Naive B cell (primary cell): Measurements from ENCODE around the gene SH3D19. TPM values are rescaled to one million over a fixed set of nuclear protein-coding genes. Genes with fewer than 3 reads are reported as not detected.
"Not testable (repeated sequence)": the region's sequence is repeated elsewhere in the genome, so short reads cannot be mapped to it uniquely, and the experiment has no call there.

Experiments
- ATAC-seq, 2 donors: fragments of 150-1000 bp; cut with Tn5 transposase; 2 replicates each; pipeline ENCODE4 v1.10.0; 2021; ENCODE audit warnings: low read depth in 2 of 2, mild to moderate bottlenecking in 2 of 2, moderate library complexity in 2 of 2
- DNase-seq: peaks from one replicate; pipeline ENCODE4 v3.0.0; 2022
- H3K27ac Mint-ChIP-seq, 6 donors: one replicate each; pipeline ENCODE4 v1.8.0; 2020 to 2022; ENCODE audit warnings: mild to moderate bottlenecking in 6 of 6, mixed read lengths in 6 of 6, moderate library complexity in 5 of 6, inconsistent platforms in 2 of 6
- H3K27me3 Mint-ChIP-seq, 3 donors: one replicate each; pipeline ENCODE4 v1.8.0; 2021 to 2022; ENCODE audit warnings: mixed read lengths in 3 of 3, mild to moderate bottlenecking in 1 of 3
- H3K36me3 Mint-ChIP-seq, 2 donors: one replicate each; pipeline ENCODE4 v1.8.0; 2020 to 2022; ENCODE audit warnings: mixed read lengths in 2 of 2, inconsistent platforms in 1 of 2, mild to moderate bottlenecking in 1 of 2
- H3K4me1 Mint-ChIP-seq, 3 donors: one replicate each; pipeline ENCODE4 v1.8.0; 2020 to 2022; ENCODE audit warnings: mixed read lengths in 3 of 3, inconsistent platforms in 1 of 3, mild to moderate bottlenecking in 1 of 3, moderate library complexity in 1 of 3
- H3K4me3 Mint-ChIP-seq, 8 donors: one replicate each; pipeline ENCODE4 v1.8.0; 2020 to 2022; ENCODE audit warnings: mild to moderate bottlenecking in 8 of 8, mixed read lengths in 8 of 8, moderate library complexity in 8 of 8, inconsistent platforms in 2 of 8
- H3K9me3 Mint-ChIP-seq, 7 donors: one replicate each; pipeline ENCODE4 v1.8.0; 2020 to 2022; ENCODE audit warnings: mixed read lengths in 7 of 7, mild to moderate bottlenecking in 5 of 7, inconsistent platforms in 2 of 7, moderate library complexity in 1 of 7
- polyA plus RNA-seq, 6 donors: library from polyadenylated mRNA; unstranded; fragments of 300-500 nt; fragmentation: Illumina TruSeq; gene quantifications; one replicate each; pipeline ENCODE4 v1.2.3, GENCODE V29; 2021; ENCODE audit warnings: low read depth in 6 of 6

The SH3D19 gene
- polyA plus RNA-seq, 6 donors from 2014 or later: 1.7 to 3.7 (median 2.3) TPM; not detected in 2

DNA sequence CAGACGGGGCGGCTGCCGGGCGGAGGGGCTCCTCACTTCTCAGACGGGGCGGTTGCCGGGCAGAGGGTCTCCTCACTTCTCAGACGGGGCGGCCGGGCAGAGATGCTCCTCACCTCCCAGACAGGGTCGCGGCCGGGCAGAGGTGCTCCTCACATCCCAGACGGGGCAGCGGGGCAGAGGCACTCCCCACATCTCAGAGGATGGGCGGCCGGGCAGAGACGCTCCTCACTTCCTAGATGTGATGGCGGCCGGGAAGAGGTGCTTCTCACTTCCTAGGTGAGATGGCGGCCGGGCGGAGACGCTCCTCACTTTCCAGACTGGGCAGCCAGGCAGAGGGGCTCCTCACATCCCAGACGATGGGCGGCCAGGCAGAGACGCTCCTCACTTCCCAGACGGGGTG lies 70.2 kb downstream of the SH3D19 start:
- ATAC-seq, H3K4me1 Mint-ChIP-seq: not testable (repeated sequence)
- peaks cover 0 to 11% (median 10%) of the 10 kb centered on the region in 3 donors for H3K27me3 Mint-ChIP-seq

DNA sequence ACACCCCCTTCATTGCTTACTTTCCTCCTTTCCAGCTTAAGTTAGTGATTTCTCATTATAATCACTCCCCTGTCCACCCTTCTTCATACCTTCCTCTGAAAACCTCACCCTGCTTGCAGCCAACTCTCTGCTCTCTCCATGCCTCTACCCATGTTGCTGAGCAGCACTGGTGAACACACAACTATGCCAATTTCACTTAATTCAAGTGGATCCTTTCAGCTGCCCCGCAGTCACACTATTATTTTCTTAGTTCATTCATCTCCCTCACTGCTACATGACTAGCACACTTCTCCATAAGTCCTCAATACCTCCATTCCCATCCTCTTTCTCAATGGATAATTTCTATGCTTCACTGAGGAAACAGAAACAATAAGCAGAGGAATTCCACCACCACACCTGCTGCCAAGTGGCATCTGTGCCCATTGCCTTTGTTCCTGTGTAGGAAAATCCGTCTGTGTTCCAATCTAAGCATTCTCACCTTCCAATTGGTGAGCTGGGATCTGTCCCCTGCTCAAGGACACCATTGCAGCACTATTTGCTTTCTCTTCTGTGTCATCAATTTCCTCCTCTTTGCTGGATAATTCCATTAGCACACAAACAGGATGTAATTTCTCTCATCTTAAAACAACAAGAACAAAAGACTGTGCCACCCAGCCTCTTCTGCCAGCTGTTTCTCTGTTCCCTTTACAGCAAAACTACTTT lies 73.7 kb downstream of the SH3D19 start:
- H3K4me1 Mint-ChIP-seq: no peaks in the 10 kb centered on the region

More for the DNA sequence above, 70.2 kb downstream of the SH3D19 start:
- not testable (repeated sequence) for H3K4me3 Mint-ChIP-seq, H3K9me3 Mint-ChIP-seq, H3K36me3 Mint-ChIP-seq, H3K27ac Mint-ChIP-seq, DNase-seq

GRCh38 chr4:151250706-151251105 lies 74.7 kb downstream of the SH3D19 start:
- Mint-ChIP-seq H3K9me3 (no peaks in the 10 kb centered on the region), H3K27ac (no peak overlapping the region), H3K4me3 (no peak overlapping the region), H3K36me3 (no peaks in the 10 kb centered on the region), H3K27me3 (peaks cover 0 to 7% (median 0%) of the 10 kb centered on the region in 3 donors), H3K4me1 (no peaks in the 10 kb centered on the region)
- ATAC-seq (no peak), DNase-seq (no peak)

More for the DNA sequence above, 73.7 kb downstream of the SH3D19 start:
- Mint-ChIP-seq H3K9me3 (peaks cover 0 to 4% (median 0%) of the 10 kb centered on the region in 7 donors), H3K27ac (no peak overlapping the region), H3K36me3 (no peaks in the 10 kb centered on the region), H3K4me3 (no peak overlapping the region), H3K27me3 (peaks cover 0 to 1% (median 0%) of the 10 kb centered on the region in 3 donors)
- ATAC-seq (no peak), DNase-seq (no peak)

DNA sequence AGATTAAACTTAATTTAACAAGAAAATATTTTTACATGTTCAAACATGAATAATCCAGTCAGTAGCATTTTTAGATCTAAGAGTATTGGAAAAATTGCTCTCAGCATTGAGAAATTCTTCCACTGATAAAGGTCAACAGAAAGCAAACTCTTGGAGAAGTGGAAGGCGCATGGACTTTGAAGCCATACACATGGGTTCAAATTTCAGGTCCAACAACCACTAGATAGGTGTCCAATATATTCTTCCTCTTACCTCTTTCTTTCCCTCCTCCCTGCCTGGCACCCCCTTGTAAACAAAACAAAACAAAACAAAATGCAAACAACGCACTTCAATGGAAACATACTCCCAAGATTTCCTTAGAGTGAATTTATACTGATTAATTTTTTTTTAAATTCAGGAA lies 76.9 kb downstream of the SH3D19 start:
- no peak overlapping the region for H3K27ac Mint-ChIP-seq
- H3K4me1 Mint-ChIP-seq: no peaks in the 10 kb centered on the region
- H3K36me3 Mint-ChIP-seq: no peaks in the 10 kb centered on the region
- ATAC-seq (no peak), DNase-seq (no peak)
- no peak overlapping the region for H3K4me3 Mint-ChIP-seq
- peaks cover 0 to 7% (median 4%) of the 10 kb centered on the region in 3 donors for H3K27me3 Mint-ChIP-seq
- H3K9me3 Mint-ChIP-seq: no peaks in the 10 kb centered on the region

GRCh38 chr4:151247395-151247794 lies 78.0 kb downstream of the SH3D19 start:
- H3K9me3 Mint-ChIP-seq: no peaks in the 10 kb centered on the region
- H3K4me1 Mint-ChIP-seq: no peaks in the 10 kb centered on the region
- H3K27me3 Mint-ChIP-seq: peaks cover 0 to 7% (median 4%) of the 10 kb centered on the region in 3 donors
- no peak overlapping the region for H3K4me3 Mint-ChIP-seq
- DNase-seq (no peak), ATAC-seq (no peak)
- H3K36me3 Mint-ChIP-seq: no peaks in the 10 kb centered on the region
- H3K27ac Mint-ChIP-seq: no peak overlapping the region

DNA sequence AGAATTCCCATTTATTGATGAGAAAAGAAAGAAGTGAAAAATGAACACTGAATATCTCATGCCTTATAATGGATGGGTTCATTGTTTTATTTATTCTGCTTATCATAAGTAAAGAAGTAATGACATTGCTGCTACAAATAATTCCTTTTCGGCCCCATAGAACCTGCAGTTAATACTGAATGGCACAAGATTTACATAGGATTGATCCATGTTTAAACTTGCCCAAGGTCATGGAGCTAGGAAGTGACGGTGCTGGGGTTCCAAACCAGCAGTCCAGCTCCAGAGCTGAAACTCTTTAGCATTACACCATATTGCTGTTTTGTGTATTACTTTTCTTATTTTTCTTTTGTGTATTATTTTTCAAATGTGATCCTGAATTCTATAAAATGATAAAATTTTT lies 78.7 kb downstream of the SH3D19 start:
- H3K9me3 Mint-ChIP-seq: no peaks in the 10 kb centered on the region
- no peaks in the 10 kb centered on the region for H3K4me1 Mint-ChIP-seq
- H3K27me3 Mint-ChIP-seq: peaks cover 0 to 11% (median 4%) of the 10 kb centered on the region in 3 donors
- DNase-seq (no peak), ATAC-seq (no peak)
- H3K4me3 Mint-ChIP-seq: no peak overlapping the region
- no peaks in the 10 kb centered on the region for H3K36me3 Mint-ChIP-seq
- no peak overlapping the region for H3K27ac Mint-ChIP-seq

GRCh38 chr4:151242305-151242704 lies 83.1 kb downstream of the SH3D19 start:
- no peak overlapping the region for H3K4me3 Mint-ChIP-seq
- no peaks in the 10 kb centered on the region for H3K4me1 Mint-ChIP-seq
- H3K27me3 Mint-ChIP-seq: peaks cover 16 to 21% (median 18%) of the 10 kb centered on the region in 3 donors
- H3K36me3 Mint-ChIP-seq: no peaks in the 10 kb centered on the region
- H3K27ac Mint-ChIP-seq: no peak overlapping the region
- ATAC-seq: no peak
- no peak for DNase-seq
- no peaks in the 10 kb centered on the region for H3K9me3 Mint-ChIP-seq

GRCh38 chr4:151239608-151240007 lies 85.8 kb downstream of the SH3D19 start:
- Mint-ChIP-seq H3K27me3 (peaks cover 15 to 18% (median 16%) of the 10 kb centered on the region in 3 donors), H3K4me1 (no peaks in the 10 kb centered on the region), H3K36me3 (no peaks in the 10 kb centered on the region), H3K9me3 (peaks cover 0 to 3% (median 0%) of the 10 kb centered on the region in 7 donors), H3K27ac (no peak overlapping the region), H3K4me3 (no peak overlapping the region)
- DNase-seq (no peak), ATAC-seq (no peak)

- Mint-ChIP-seq H3K36me3 (no peaks in the 10 kb centered on the region), H3K27ac (no peak overlapping the region), H3K9me3 (peaks cover 0 to 3% (median 0%) of the 10 kb centered on the region in 7 donors), H3K27me3 (peaks cover 13 to 18% (median 15%) of the 10 kb centered on the region in 3 donors), H3K4me3 (no peak overlapping the region), H3K4me1 (no peaks in the 10 kb centered on the region)
- DNase-seq: no peak
- ATAC-seq: no peak
Measured at GRCh38 chr4:151238477-151238876, 86.9 kb downstream of the SH3D19 start.

GRCh38 chr4:151236036-151236435 lies 89.4 kb downstream of the SH3D19 start:
- Mint-ChIP-seq H3K27ac (no peak overlapping the region), H3K4me3 (no peak overlapping the region), H3K9me3 (peaks cover 0 to 3% (median 0%) of the 10 kb centered on the region in 7 donors), H3K36me3 (no peaks in the 10 kb centered on the region), H3K27me3 (peaks cover 11 to 18% (median 13%) of the 10 kb centered on the region in 3 donors), H3K4me1 (no peaks in the 10 kb centered on the region)
- no peak for DNase-seq
- ATAC-seq: no peak

- DNase-seq, H3K9me3 Mint-ChIP-seq, H3K27ac Mint-ChIP-seq, H3K36me3 Mint-ChIP-seq, H3K4me3 Mint-ChIP-seq, ATAC-seq, H3K4me1 Mint-ChIP-seq: not testable (repeated sequence)
- peaks cover 9 to 18% (median 11%) of the 10 kb centered on the region in 3 donors for H3K27me3 Mint-ChIP-seq
Measured at GRCh38 chr4:151235373-151235772, 90.0 kb downstream of the SH3D19 start.

DNA sequence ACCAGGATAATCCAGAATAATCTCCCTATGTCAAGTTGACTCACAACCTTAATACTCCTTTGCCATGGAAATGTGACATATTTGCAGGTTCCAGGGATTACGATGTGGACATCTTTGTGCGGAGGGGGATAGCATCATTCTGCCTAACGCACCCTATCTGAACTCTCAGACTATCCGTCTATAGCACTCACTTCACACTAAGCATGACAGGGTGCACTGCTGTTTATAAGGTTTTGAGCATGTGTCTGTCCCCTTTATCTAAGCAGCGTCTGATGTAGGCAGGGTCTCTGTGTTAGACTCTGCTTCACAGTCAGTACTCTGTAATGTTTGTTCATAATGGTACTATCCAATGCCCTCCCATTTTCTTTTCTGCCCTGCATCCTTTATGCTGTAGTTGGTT lies 91.8 kb downstream of the SH3D19 start:
- DNase-seq (no peak), ATAC-seq (no peak)
- H3K36me3 Mint-ChIP-seq: no peaks in the 10 kb centered on the region
- peaks cover 5 to 12% (median 7%) of the 10 kb centered on the region in 3 donors for H3K27me3 Mint-ChIP-seq
- H3K27ac Mint-ChIP-seq: no peak overlapping the region
- no peak overlapping the region for H3K4me3 Mint-ChIP-seq
- H3K4me1 Mint-ChIP-seq: no peaks in the 10 kb centered on the region
- H3K9me3 Mint-ChIP-seq: peaks cover 0 to 4% (median 0%) of the 10 kb centered on the region in 7 donors

DNA sequence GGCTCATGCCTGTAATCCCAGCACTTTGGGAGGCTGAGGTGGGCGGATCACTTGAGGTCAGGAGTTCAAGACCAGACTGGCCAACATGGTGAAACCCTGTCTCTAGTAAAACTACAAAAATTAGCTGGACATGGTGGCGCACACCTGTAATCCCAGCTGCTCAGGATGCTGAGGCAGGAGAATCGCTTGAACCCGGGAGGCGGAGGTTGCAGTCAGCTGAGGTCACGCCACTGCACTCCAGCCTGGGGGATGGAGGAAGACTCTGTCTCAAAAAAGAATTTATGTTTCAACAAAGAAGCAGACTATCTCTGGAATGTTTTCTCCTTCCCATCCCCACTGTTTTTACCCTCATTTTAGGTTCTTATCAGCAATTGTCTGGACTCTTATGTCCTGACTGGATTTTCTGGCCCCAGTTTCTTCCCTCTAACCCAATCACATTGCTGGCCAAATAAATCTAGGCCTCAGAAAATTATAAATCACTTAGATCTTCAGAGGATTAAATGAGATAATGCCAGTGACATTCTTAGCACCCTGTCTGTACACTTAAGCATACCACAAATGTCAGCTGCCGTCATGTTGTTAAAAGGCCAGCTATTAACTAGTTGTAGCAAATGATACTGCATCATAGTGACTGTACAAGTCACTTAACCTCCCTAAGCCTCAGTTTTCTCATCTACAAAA lies 93.3 kb downstream of the SH3D19 start:
- no peak for DNase-seq
- no peaks in the 10 kb centered on the region for H3K36me3 Mint-ChIP-seq
- H3K4me3 Mint-ChIP-seq: no peak overlapping the region
- no peak overlapping the region for H3K27ac Mint-ChIP-seq
- peaks cover 0 to 4% (median 0%) of the 10 kb centered on the region in 7 donors for H3K9me3 Mint-ChIP-seq
- H3K4me1 Mint-ChIP-seq: no peaks in the 10 kb centered on the region
- peaks cover 0 to 10% (median 5%) of the 10 kb centered on the region in 3 donors for H3K27me3 Mint-ChIP-seq
- no peak for ATAC-seq
